Measurements from ENCODE around the gene UROC1.

The UROC1 gene

GRCh38 chr3:126438186-126438585 is 79.4 kb downstream of the UROC1 start:
- no peak for TF ChIP-seq CTCF (IDR thresholded peaks at IDR 0.05; ENCODE audit: control extremely low read depth, extremely low read depth, low read depth, missing control alignments)
- CTCF ChIA-PET: no interaction called here
- no peak for DNase-seq (ENCODE audit: extremely low spot score)
- POLR2A ChIA-PET: no interaction called here

GRCh38 chr3:126436826-126437717 is 80.5 kb downstream of the UROC1 start:
- CTCF ChIA-PET: interaction anchor here (4.0 kb wide), 1 partner anchor 9 kb away, joined by 14 read pairs; no protein-coding TSS in a partner anchor
- no peak for DNase-seq (ENCODE audit: extremely low spot score)
- POLR2A ChIA-PET: no interaction called here
- no peak for TF ChIP-seq CTCF (IDR thresholded peaks at IDR 0.05; ENCODE audit: control extremely low read depth, extremely low read depth, low read depth, missing control alignments)

GRCh38 chr3:126435456-126436315 is 81.9 kb downstream of the UROC1 start:
- ChIA-PET CTCF (interaction anchor here (4.0 kb wide), 1 partner anchor 10 kb away, joined by 14 read pairs; no protein-coding TSS in a partner anchor), POLR2A (no interaction called here)
- DNase-seq (ENCODE audit: extremely low spot score): no peak
- TF ChIP-seq CTCF (IDR thresholded peaks at IDR 0.05; ENCODE audit: control extremely low read depth, extremely low read depth, low read depth, missing control alignments): no peak

- ChIA-PET CTCF (interaction anchor here (4.0 kb wide), 1 partner anchor 11 kb away, joined by 14 read pairs; no protein-coding TSS in a partner anchor), POLR2A (no interaction called here)
- no peak for DNase-seq (ENCODE audit: extremely low spot score)
- TF ChIP-seq CTCF (IDR thresholded peaks at IDR 0.05; ENCODE audit: control extremely low read depth, extremely low read depth, low read depth, missing control alignments): no peak
Measured at GRCh38 chr3:126434931-126435411, 82.6 kb downstream of the UROC1 start.

- no peak for TF ChIP-seq CTCF (IDR thresholded peaks at IDR 0.05; ENCODE audit: control extremely low read depth, extremely low read depth, low read depth, missing control alignments)
- ChIA-PET CTCF (interaction anchor here (4.0 kb wide), 1 partner anchor 11 kb away, joined by 14 read pairs; no protein-coding TSS in a partner anchor), POLR2A (no interaction called here)
- no peak for DNase-seq (ENCODE audit: extremely low spot score)
Measured at GRCh38 chr3:126434264-126434590, 83.3 kb downstream of the UROC1 start.

- ChIA-PET CTCF (interaction anchor here (4.0 kb wide), 1 partner anchor 12 kb away, joined by 14 read pairs; no protein-coding TSS in a partner anchor), POLR2A (no interaction called here)
- no peak for DNase-seq (ENCODE audit: extremely low spot score)
- TF ChIP-seq CTCF (IDR thresholded peaks at IDR 0.05; ENCODE audit: control extremely low read depth, extremely low read depth, low read depth, missing control alignments): no peak
Measured at GRCh38 chr3:126433496-126434263, 83.9 kb downstream of the UROC1 start.
